A673 (cell line): ENCODE data around the gene SH3PXD2B. TPM values are rescaled to one million over a fixed set of nuclear protein-coding genes. Genes with fewer than 3 reads are reported as not detected.

Experiments used
- BruUV-seq: library from RNA; stranded (reverse); fragments of 400-500 nt; replicated peaks from 2 replicates; lab custom pipeline; 2021; lab: Mats Ljungman, UMichigan
- CTCF ChIA-PET: fragments of 300-600 bp; sonication (Branson Sonifier 250); formaldehyde crosslinking; loops from one replicate; lab custom pipeline; 2022; ENCODE audit warnings: antibody characterized with exemption; lab: Charles Lee
- POLR2A ChIA-PET: fragments of 300-600 bp; sonication (Branson Sonifier 250); formaldehyde crosslinking; loops from one replicate; lab custom pipeline; 2022; ENCODE audit warnings: antibody characterized with exemption; ENCODE audit not compliant: low non-redundant PET; lab: Charles Lee
- DNase-seq: peaks from one replicate; pipeline ENCODE4 v3.0.0-alpha.2; 2015; ENCODE audit warnings: low spot score
- H3K27ac ChIP-seq: fragments of 200-600 bp; sonication (generic); 2 replicates; pipeline ENCODE4 v1.5.1; 2016; ENCODE audit warnings: mixed run types, low read depth, mild to moderate bottlenecking, mixed read lengths, antibody characterized with exemption, low read length; ENCODE audit not compliant: poor library complexity, severe bottlenecking
- H3K27me3 ChIP-seq: fragments of 200-600 bp; sonication (generic); replicated peaks from 2 replicates; pipeline ENCODE4 v1.6.1; 2017; ENCODE audit warnings: mixed run types, low read depth, mild to moderate bottlenecking, mixed read lengths, antibody characterized with exemption, low read length; ENCODE audit not compliant: insufficient read depth, poor library complexity
- H3K36me3 ChIP-seq: fragments of 200-600 bp; sonication (generic); 2 replicates; pipeline ENCODE4 v1.6.1; 2016; ENCODE audit warnings: mixed run types, mild to moderate bottlenecking, mixed read lengths, antibody characterized with exemption, low read length; ENCODE audit not compliant: insufficient read depth, poor library complexity, severe bottlenecking
- H3K4me1 ChIP-seq: fragments of 200-600 bp; sonication (generic); 2 replicates; pipeline ENCODE4 v1.6.1; 2017; ENCODE audit warnings: mixed run types, mild to moderate bottlenecking, mixed read lengths, antibody characterized with exemption, low read length; ENCODE audit not compliant: insufficient read depth, poor library complexity, severe bottlenecking
- H3K4me3 ChIP-seq: fragments of 200-600 bp; sonication (generic); 2 replicates; pipeline ENCODE4 v1.5.1; 2016; ENCODE audit warnings: low read depth, mixed run types, mild to moderate bottlenecking, mixed read lengths, low read length; ENCODE audit not compliant: poor library complexity, severe bottlenecking
- H3K9me3 ChIP-seq: fragments of 200-600 bp; sonication (generic); 2 replicates; pipeline ENCODE4 v1.6.1; 2016; ENCODE audit warnings: mixed run types, low read depth, mild to moderate bottlenecking, mixed read lengths, antibody characterized with exemption, low read length; ENCODE audit not compliant: poor library complexity, severe bottlenecking
- EZH2 ChIP-seq: fragments of 200-600 bp; sonication (generic); IDR thresholded peaks from 2 replicates; pipeline ENCODE4 v1.6.1; 2017; ENCODE audit warnings: borderline replicate concordance, low read depth, mild to moderate bottlenecking, mixed read lengths, antibody characterized with exemption, low read length; ENCODE audit not compliant: poor library complexity, severe bottlenecking
- intact Hi-C: fragments of 100-400 bp; cut with micrococcal nuclease; formaldehyde crosslinking; loops from one replicate; pipeline ENCODE4 v1.10.0; 2022; ENCODE audit not compliant: unreplicated experiment
- total RNA-seq: library from RNA; stranded (reverse); gene quantifications from 2 replicates; pipeline ENCODE4 v1.2.3, GENCODE V29; 2021
- TF ChIP-seq, protein P1 (sequence below): fragments of 300-800, 200-600 bp; sonication (generic); conservative IDR thresholded peaks from 2 replicates; pipeline ENCODE4 v1.5.1; 2017; ENCODE audit warnings: low read depth, mild to moderate bottlenecking, antibody characterized with exemption, low read length, moderate library complexity, mixed read lengths

Gene SH3PXD2B
- total RNA-seq, 1 experiment from 2014 or later, result 28.1 TPM

DNA sequence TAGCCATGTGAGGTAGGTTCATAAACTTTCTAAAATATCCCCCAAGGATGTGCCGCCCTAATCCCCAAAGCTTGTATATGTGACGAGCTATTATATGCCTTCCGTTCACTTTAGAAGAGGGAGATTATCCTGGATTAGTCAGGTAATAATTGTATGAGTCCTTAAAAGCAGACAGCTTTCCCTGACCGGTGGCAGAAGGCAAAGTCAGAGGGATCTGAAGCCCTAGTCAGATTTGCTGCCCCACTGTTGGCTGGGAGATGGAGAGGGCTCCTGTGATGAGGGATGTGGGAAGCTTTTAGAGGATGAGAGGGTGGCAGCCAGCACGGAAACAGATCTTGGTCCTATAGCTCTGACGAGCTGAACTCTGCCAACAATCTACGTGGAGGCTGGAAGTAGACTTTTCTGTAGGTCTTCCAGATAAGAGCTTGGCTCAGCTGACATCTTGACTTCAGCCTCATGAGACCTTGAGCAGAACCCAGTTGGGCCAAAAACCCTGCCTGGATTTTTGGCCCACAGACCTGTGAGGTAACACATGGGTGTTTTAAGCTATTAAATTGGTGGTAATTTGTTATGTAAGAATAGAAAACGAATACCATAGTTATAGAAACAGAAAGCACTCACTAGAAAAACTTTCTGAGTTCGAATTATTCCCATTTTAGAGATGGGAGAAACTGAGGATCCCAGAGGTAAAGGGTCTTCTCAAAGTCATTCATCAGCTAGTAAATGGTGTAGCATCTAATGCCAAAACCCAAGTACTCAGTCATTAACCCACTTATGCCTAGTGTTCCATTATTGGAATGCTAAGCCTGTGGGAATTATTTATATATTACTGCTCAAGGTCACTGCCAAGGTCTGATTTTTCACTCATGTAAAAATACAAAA lies 48.9 kb downstream of the SH3PXD2B start:
- DNase-seq, result no peak
- intact Hi-C loops, result no loop called here
- CTCF ChIA-PET, result no interaction called here
- Histone ChIP-seq H3K9me3 (no peaks in the 10 kb centered on the region), H3K4me1 (no peaks in the 10 kb centered on the region), H3K36me3 (no peaks in the 10 kb centered on the region), H3K4me3 (no peak overlapping the region), H3K27ac (no peak overlapping the region), H3K27me3 (no peaks in the 10 kb centered on the region)
- BruUV-seq, result no TSS peak
- POLR2A ChIA-PET, result no interaction called here
- TF ChIP-seq EZH2, result no peak
- TF ChIP-seq, protein P1, sequence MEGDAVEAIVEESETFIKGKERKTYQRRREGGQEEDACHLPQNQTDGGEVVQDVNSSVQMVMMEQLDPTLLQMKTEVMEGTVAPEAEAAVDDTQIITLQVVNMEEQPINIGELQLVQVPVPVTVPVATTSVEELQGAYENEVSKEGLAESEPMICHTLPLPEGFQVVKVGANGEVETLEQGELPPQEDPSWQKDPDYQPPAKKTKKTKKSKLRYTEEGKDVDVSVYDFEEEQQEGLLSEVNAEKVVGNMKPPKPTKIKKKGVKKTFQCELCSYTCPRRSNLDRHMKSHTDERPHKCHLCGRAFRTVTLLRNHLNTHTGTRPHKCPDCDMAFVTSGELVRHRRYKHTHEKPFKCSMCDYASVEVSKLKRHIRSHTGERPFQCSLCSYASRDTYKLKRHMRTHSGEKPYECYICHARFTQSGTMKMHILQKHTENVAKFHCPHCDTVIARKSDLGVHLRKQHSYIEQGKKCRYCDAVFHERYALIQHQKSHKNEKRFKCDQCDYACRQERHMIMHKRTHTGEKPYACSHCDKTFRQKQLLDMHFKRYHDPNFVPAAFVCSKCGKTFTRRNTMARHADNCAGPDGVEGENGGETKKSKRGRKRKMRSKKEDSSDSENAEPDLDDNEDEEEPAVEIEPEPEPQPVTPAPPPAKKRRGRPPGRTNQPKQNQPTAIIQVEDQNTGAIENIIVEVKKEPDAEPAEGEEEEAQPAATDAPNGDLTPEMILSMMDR, result no peak

DNA sequence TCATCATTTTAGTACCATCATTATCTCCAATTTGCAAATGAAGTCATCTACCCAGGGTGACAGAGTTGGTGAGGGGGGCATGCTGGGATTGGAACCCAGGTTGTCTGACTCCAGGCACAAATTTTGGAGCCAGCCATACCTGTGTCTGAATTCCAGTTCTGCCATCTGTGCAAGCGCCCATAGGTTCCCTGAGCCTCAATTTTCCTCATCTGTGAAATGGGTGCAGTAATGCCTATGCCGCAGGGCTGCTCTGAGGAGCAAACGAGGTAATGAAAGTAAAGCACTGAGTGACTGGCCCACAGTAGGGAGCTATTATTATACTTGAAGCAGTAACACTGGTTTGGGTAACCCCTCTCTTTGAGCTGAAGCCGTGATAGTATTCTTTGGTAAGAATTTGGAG lies 49.6 kb downstream of the SH3PXD2B start:
- ChIA-PET CTCF (no interaction called here), POLR2A (no interaction called here)
- H3K4me3 ChIP-seq, result no peak overlapping the region
- no peak for DNase-seq
- H3K9me3 ChIP-seq, result no peaks in the 10 kb centered on the region
- no peaks in the 10 kb centered on the region for H3K4me1 ChIP-seq
- no peak overlapping the region for H3K27ac ChIP-seq
- BruUV-seq, result no TSS peak
- no peak for TF ChIP-seq EZH2
- TF ChIP-seq, protein P1, result no peak
- intact Hi-C loops, result no loop called here
- no peaks in the 10 kb centered on the region for H3K36me3 ChIP-seq
- H3K27me3 ChIP-seq, result no peaks in the 10 kb centered on the region

DNA sequence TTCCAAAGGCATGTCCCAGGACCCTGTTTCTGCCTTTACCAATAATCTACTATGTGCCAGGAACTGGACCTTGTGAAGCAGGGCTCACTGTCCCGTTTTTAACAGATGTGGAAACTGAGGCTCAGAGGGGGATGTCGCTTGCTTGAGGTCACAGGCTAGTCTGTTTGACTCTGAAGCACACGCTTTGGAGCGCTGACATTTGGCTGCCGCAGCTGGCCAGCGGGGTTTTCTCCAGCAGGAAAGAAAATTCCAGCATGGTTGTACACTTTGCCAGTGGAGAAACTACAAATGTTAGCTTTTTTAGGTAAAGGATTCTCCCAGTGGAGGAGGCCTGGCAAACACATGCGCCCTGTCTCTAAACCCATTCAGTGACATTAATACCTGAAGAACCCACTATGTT lies 50.5 kb downstream of the SH3PXD2B start:
- intact Hi-C loops, result no loop called here
- Histone ChIP-seq H3K9me3 (no peaks in the 10 kb centered on the region), H3K4me3 (no peak overlapping the region), H3K27me3 (no peaks in the 10 kb centered on the region), H3K36me3 (no peaks in the 10 kb centered on the region), H3K4me1 (no peaks in the 10 kb centered on the region), H3K27ac (no peak overlapping the region)
- CTCF ChIA-PET, result no interaction called here
- no TSS peak for BruUV-seq
- TF ChIP-seq EZH2, result no peak
- TF ChIP-seq, protein P1, result no peak
- DNase-seq, result no peak
- POLR2A ChIA-PET, result no interaction called here
